H1 (cell line): ENCODE results near the gene OSBPL6. TPM values are rescaled to one million over a fixed set of nuclear protein-coding genes. Genes with fewer than 3 reads are reported as not detected.

Experiments
- CTCF ChIA-PET: fragments of 300-600 bp; sonication (Branson Sonifier 250); formaldehyde crosslinking; loops from one replicate; lab custom pipeline; 2021; ENCODE audit not compliant: partially characterized antibody; lab: Charles Lee
- POLR2A ChIA-PET: fragments of 300-600 bp; sonication (Branson Sonifier 250); formaldehyde crosslinking; loops from one replicate; lab custom pipeline; 2021; ENCODE audit warnings: inconsistent platforms; ENCODE audit not compliant: partially characterized antibody; lab: Charles Lee
- DNase-seq, 2 experiments: peaks; one replicate each; pipeline versions ENCODE4 v3.0.0 to v3.0.0-alpha.2; 2010 to 2022; ENCODE audit warnings: low spot score in 2 of 2, low read depth in 1 of 2, mixed read lengths in 1 of 2
- FAIRE-seq: peaks from 2 replicates; lab custom pipeline; 2011; peaks lifted over from hg19 to GRCh38; lab: Jason Lieb, UNC
- H2AFZ ChIP-seq: 2 replicates; pipeline ENCODE4 v1.8.1; 2012; ENCODE audit warnings: low read length, inconsistent platforms
- H2AK5ac ChIP-seq: 2 replicates; pipeline ENCODE4 v1.6.1; 2013; ENCODE audit warnings: low read depth, low read length
- H2BK120ac ChIP-seq: replicated peaks from 2 replicates; pipeline ENCODE3; 2013; ENCODE audit warnings: low read depth, low read length, inconsistent platforms
- H2BK12ac ChIP-seq: 2 replicates; pipeline ENCODE4 v1.6.1; 2013; ENCODE audit warnings: low read depth, low read length
- H2BK15ac ChIP-seq: 2 replicates; pipeline ENCODE4 v1.6.1; 2013; ENCODE audit warnings: low read length
- H2BK20ac ChIP-seq: 2 replicates; pipeline ENCODE4 v1.6.1; 2013; ENCODE audit warnings: low read length
- H2BK5ac ChIP-seq: 2 replicates; pipeline ENCODE4 v1.6.1; 2013; ENCODE audit warnings: low read depth, low read length
- H3K14ac ChIP-seq: 2 replicates; pipeline ENCODE4 v1.6.1; 2013; ENCODE audit warnings: inconsistent platforms; ENCODE audit not compliant: insufficient read length
- H3K18ac ChIP-seq: 2 replicates; pipeline ENCODE4 v1.6.1; 2013; ENCODE audit warnings: low read length; ENCODE audit errors: extremely low read depth
- H3K23ac ChIP-seq: 2 replicates; pipeline ENCODE4 v1.6.1; 2013; ENCODE audit warnings: inconsistent platforms; ENCODE audit not compliant: insufficient read length
- H3K23me2 ChIP-seq: 2 replicates; pipeline ENCODE4 v1.6.1; 2013; ENCODE audit warnings: low read depth, low read length
- H3K27ac ChIP-seq: 2 replicates; pipeline ENCODE4 v1.6.1; 2011; ENCODE audit warnings: low read depth, low read length, inconsistent platforms
- H3K27me3 ChIP-seq, 4 experiments: replicated peaks in 1 of 4; 1 replicate in 1 of 4; 2 replicates in 3 of 4; pipeline versions ENCODE4 v1.6.1 to v1.8.1; 2011 to 2013; ENCODE audit warnings: low read length in 3 of 4, mild to moderate bottlenecking in 3 of 4, inconsistent platforms in 2 of 4, mixed read lengths in 2 of 4, moderate library complexity in 1 of 4; ENCODE audit not compliant: control insufficient read depth in 3 of 4, insufficient read depth in 3 of 4; ENCODE audit errors: extremely low read depth in 1 of 4
- H3K36me3 ChIP-seq, 4 experiments: 2 replicates each; pipeline versions ENCODE4 v1.6.1 to v1.8.1; 2011 to 2013; ENCODE audit warnings: mild to moderate bottlenecking in 4 of 4, low read length in 3 of 4, moderate library complexity in 2 of 4, control low read depth in 1 of 4, inconsistent platforms in 1 of 4; ENCODE audit not compliant: insufficient read depth in 4 of 4, control insufficient read depth in 2 of 4
- H3K4ac ChIP-seq: replicated peaks from 2 replicates; pipeline ENCODE3; 2013; ENCODE audit warnings: low read length, low read depth, mixed read lengths, inconsistent platforms; ENCODE audit not compliant: insufficient read length
- H3K4me1 ChIP-seq, 4 experiments: replicated peaks in 1 of 4; 1 replicate in 1 of 4; 2 replicates in 3 of 4; pipeline versions ENCODE4 v1.6.1 to v1.8.1; 2011 to 2013; ENCODE audit warnings: low read length in 3 of 4, inconsistent platforms in 2 of 4, mixed read lengths in 1 of 4; ENCODE audit not compliant: insufficient read depth in 4 of 4, control insufficient read depth in 3 of 4
- H3K4me2 ChIP-seq, 2 experiments: 2 replicates each; pipeline versions ENCODE4 v1.6.1 to v1.8.1; 2011 to 2013; ENCODE audit warnings: low read depth in 2 of 2, low read length in 2 of 2, control low read depth in 1 of 2, inconsistent platforms in 1 of 2, mild to moderate bottlenecking in 1 of 2; ENCODE audit not compliant: insufficient read depth in 1 of 2
- H3K4me3 ChIP-seq, 4 experiments: fragments of 200-600, 300-600 bp in 1 of 4; sonication (generic), shearing (Covaris generic), sonication (Bioruptor Twin) in 1 of 4; 2 replicates each; pipeline versions ENCODE4 v1.5.1 to v1.8.1; 2011 to 2016; ENCODE audit warnings: low read length in 4 of 4, low read depth in 3 of 4, control low read depth in 2 of 4, inconsistent platforms in 2 of 4, mild to moderate bottlenecking in 2 of 4, mixed read lengths in 1 of 4, moderate library complexity in 1 of 4; ENCODE audit not compliant: insufficient read depth in 2 of 4; ENCODE audit errors: extremely low read depth in 1 of 4
- H3K56ac ChIP-seq: replicated peaks from 2 replicates; pipeline ENCODE3; 2013; ENCODE audit warnings: low read depth, mild to moderate bottlenecking, mixed read lengths, low read length, inconsistent platforms; ENCODE audit not compliant: insufficient read length
- H3K79me1 ChIP-seq: 2 replicates; pipeline ENCODE4 v1.6.1; 2013; ENCODE audit warnings: low read depth, low read length, control low read depth
- H3K79me2 ChIP-seq, 2 experiments: 2 replicates each; pipeline versions ENCODE4 v1.6.1 to v1.8.1; 2012 to 2013; ENCODE audit warnings: low read length in 2 of 2, mild to moderate bottlenecking in 2 of 2, inconsistent platforms in 1 of 2; ENCODE audit not compliant: insufficient read depth in 2 of 2, control insufficient read depth in 1 of 2
- H3K9ac ChIP-seq, 4 experiments: replicated peaks in 1 of 4; 1 replicate in 1 of 4; 2 replicates in 3 of 4; pipeline versions ENCODE4 v1.6.1 to v1.8.1; 2011 to 2013; ENCODE audit warnings: low read depth in 3 of 4, low read length in 3 of 4, control low read depth in 2 of 4, mild to moderate bottlenecking in 2 of 4, moderate library complexity in 2 of 4, inconsistent platforms in 1 of 4; ENCODE audit errors: extremely low read depth in 1 of 4
- H3K9me3 ChIP-seq, 2 experiments: 2 replicates each; pipeline versions ENCODE4 v1.6.1 to v1.8.1; 2012 to 2013; ENCODE audit warnings: mild to moderate bottlenecking in 2 of 2, moderate library complexity in 2 of 2, control low read depth in 1 of 2, inconsistent platforms in 1 of 2, low read depth in 1 of 2, low read length in 1 of 2, mixed read lengths in 1 of 2; ENCODE audit not compliant: insufficient read depth in 2 of 2
- H4K20me1 ChIP-seq, 2 experiments: replicated peaks in 1 of 2; 2 replicates each; pipeline versions ENCODE3 to v1.8.1; 2011 to 2013; ENCODE audit warnings: inconsistent platforms in 2 of 2, low read length in 2 of 2, mild to moderate bottlenecking in 1 of 2; ENCODE audit not compliant: insufficient read depth in 2 of 2, control insufficient read depth in 1 of 2
- H4K5ac ChIP-seq: 2 replicates; pipeline ENCODE4 v1.6.1; 2013; ENCODE audit warnings: low read length, low read depth, mixed read lengths, inconsistent platforms; ENCODE audit not compliant: insufficient read length
- H4K8ac ChIP-seq: 2 replicates; pipeline ENCODE4 v1.8.0; 2013; ENCODE audit warnings: mild to moderate bottlenecking, moderate library complexity, low read length, inconsistent platforms; ENCODE audit not compliant: insufficient read depth; ENCODE audit errors: extremely low read depth
- H4K91ac ChIP-seq: replicated peaks from 2 replicates; pipeline ENCODE3; 2013; ENCODE audit warnings: low read length, mixed read lengths, inconsistent platforms; ENCODE audit not compliant: insufficient read length
- EGR1 ChIP-seq: IDR thresholded peaks from 2 replicates; pipeline ENCODE4 v1.6.1; 2011; ENCODE audit warnings: low read depth, low read length, borderline replicate concordance
- FOSL1 ChIP-seq: IDR thresholded peaks from 2 replicates; pipeline ENCODE4 v1.6.1; 2011; ENCODE audit warnings: mild to moderate bottlenecking, low read depth, low read length, moderate library complexity; ENCODE audit not compliant: insufficient read depth
- KDM5A ChIP-seq: fragments of 200-600 bp; IDR thresholded peaks from 2 replicates; pipeline ENCODE4 v1.7.1; 2012; ENCODE audit warnings: mild to moderate bottlenecking, low read length, inconsistent platforms, mixed read lengths
- SIX5 ChIP-seq: IDR thresholded peaks from 2 replicates; pipeline ENCODE4 v1.6.1; 2011; ENCODE audit warnings: mild to moderate bottlenecking, low read depth, low read length
- SP1 ChIP-seq: IDR thresholded peaks from 2 replicates; pipeline ENCODE4 v1.6.1; 2011; ENCODE audit warnings: low read depth, low read length
- SP4 ChIP-seq: IDR thresholded peaks from 2 replicates; pipeline ENCODE4 v1.6.1; 2012; ENCODE audit warnings: low read length, inconsistent platforms
- TBP ChIP-seq: IDR thresholded peaks from 2 replicates; pipeline ENCODE4 v1.6.1; 2011; ENCODE audit warnings: low read depth, low read length, improper control_type of control experiment
- TEAD4 ChIP-seq: IDR thresholded peaks from 2 replicates; pipeline ENCODE4 v1.6.1; 2012; ENCODE audit warnings: low read depth, low read length, inconsistent platforms, mixed read lengths
- polyA plus RNA-seq, 7 experiments: library from polyadenylated mRNA; depleted of rRNA in 3 of 7; stranded (reverse) in 5 of 7; unstranded in 2 of 7; fragments of >200 nt in 5 of 7; fragments of 200-250 nt in 2 of 7; gene quantifications; 1 replicate in 5 of 7; 2 replicates in 1 of 7; 4 replicates in 1 of 7; pipeline versions ENCODE4 v1.2.1 to v1.2.3, GENCODE V29; 2011 to 2013; ENCODE audit warnings: missing spikeins in 2 of 7, mixed read lengths in 2 of 7
- total RNA-seq: library from RNA; stranded (reverse); fragmentation: NEBNext Ultra II Directional; extraction: Animal tissue kit (Norgen Biotek cat#: 25700); gene quantifications from 2 replicates; pipeline ENCODE4 v1.2.1, GENCODE V29; 2021
- TF ChIP-seq, protein P1 (sequence below): IDR thresholded peaks from 2 replicates; pipeline ENCODE4 v1.6.1; 2012; ENCODE audit warnings: inconsistent platforms
- TF ChIP-seq, protein P2 (sequence below): IDR thresholded peaks from 2 replicates; pipeline ENCODE4 v1.6.1; 2011; ENCODE audit warnings: low read depth, mild to moderate bottlenecking, low read length; ENCODE audit not compliant: insufficient read depth

OSBPL6 gene
- total and polyA plus RNA-seq, 2 of the 8 experiments (the other 6 are each of a cell fraction or from before 2014, with no cell fraction given) = 1.7 to 5.6 TPM

DNA sequence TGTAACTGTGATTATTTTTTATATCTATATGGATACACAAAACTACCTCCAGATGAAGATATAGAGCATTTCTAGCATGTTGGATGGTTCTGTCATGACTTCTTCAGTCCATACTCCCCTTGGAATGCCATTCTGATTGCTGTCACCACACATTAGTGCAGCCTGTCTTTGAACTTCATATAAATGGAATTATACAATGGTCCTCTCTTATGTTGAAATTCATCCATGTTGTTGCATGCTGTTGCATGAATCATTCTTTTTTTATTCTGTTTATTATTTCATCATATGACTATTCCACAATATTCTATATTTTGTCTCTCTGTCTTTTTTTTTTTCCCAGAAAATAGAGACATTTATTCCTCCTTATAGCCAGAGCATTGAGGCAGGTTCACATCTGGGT, 74.1 kb downstream of the OSBPL6 start:
- no peak for TF ChIP-seq EGR1
- TF ChIP-seq FOSL1 = no peak
- no peak for TF ChIP-seq TEAD4
- TF ChIP-seq TBP = no peak
- no peak for TF ChIP-seq SP1
- no peak for TF ChIP-seq SIX5
- TF ChIP-seq, protein P1, sequence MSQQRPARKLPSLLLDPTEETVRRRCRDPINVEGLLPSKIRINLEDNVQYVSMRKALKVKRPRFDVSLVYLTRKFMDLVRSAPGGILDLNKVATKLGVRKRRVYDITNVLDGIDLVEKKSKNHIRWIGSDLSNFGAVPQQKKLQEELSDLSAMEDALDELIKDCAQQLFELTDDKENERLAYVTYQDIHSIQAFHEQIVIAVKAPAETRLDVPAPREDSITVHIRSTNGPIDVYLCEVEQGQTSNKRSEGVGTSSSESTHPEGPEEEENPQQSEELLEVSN = no peak
- TF ChIP-seq, protein P2, sequence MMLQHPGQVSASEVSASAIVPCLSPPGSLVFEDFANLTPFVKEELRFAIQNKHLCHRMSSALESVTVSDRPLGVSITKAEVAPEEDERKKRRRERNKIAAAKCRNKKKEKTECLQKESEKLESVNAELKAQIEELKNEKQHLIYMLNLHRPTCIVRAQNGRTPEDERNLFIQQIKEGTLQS = no peak
- no peak for TF ChIP-seq KDM5A
- no peak for TF ChIP-seq SP4
- Histone ChIP-seq H3K27ac (no peak overlapping the region), H3K14ac (no peak overlapping the region), H3K18ac (no peak overlapping the region), H3K4me2 (no peak overlapping the region), H3K4ac (no peak overlapping the region), H2BK5ac (no peak overlapping the region), H4K91ac (no peak overlapping the region), H2BK20ac (no peak overlapping the region), H3K79me2 (no peaks in the 10 kb centered on the region), H3K23ac (no peak overlapping the region), H2AFZ (no peak overlapping the region), H3K79me1 (no peaks in the 10 kb centered on the region), H3K23me2 (no peaks in the 10 kb centered on the region), H2BK12ac (no peak overlapping the region), H2BK15ac (no peak overlapping the region), H3K56ac (no peak overlapping the region), H2AK5ac (no peak overlapping the region), H3K4me3 (no peak overlapping the region), H3K9me3 (no peaks in the 10 kb centered on the region), H3K9ac (no peak overlapping the region), H4K8ac (no peak overlapping the region), H4K20me1 (no peaks in the 10 kb centered on the region), H2BK120ac (no peak overlapping the region), H3K4me1 (peaks cover 0 to 2% (median 0%) of the 10 kb centered on the region in 4 experiments; a peak in 2 of 7 replicates), H4K5ac (no peak overlapping the region), H3K27me3 (no peaks in the 10 kb centered on the region), H3K36me3 (no peaks in the 10 kb centered on the region)
- FAIRE-seq = no peak
- POLR2A ChIA-PET = no interaction called here
- no peak for DNase-seq
- CTCF ChIA-PET = interaction anchor here (1.2 kb wide), 1 partner anchor 11 kb away, joined by 5 read pairs; no protein-coding TSS in a partner anchor
